ACC112 (cell line): Measurements from ENCODE around the gene BCAP31.
"Not testable (repeated sequence)": the region's sequence is repeated elsewhere in the genome, so short reads cannot be mapped to it uniquely, and the experiment has no call there.

Experiments
- H2AFZ ChIP-seq: fragments of 200-600 bp; sonication (generic); one replicate; pipeline ENCODE4 v1.6.0; 2017; ENCODE audit warnings: antibody characterized with exemption, low read length; ENCODE audit not compliant: unreplicated experiment
- H3K27ac ChIP-seq: fragments of 200-600 bp; sonication (generic); 2 replicates; pipeline ENCODE4 v1.5.1; 2014; ENCODE audit warnings: low read depth, mild to moderate bottlenecking, antibody characterized with exemption, low read length, moderate library complexity
- H3K27me3 ChIP-seq: fragments of 200-600 bp; sonication (generic); 2 replicates; pipeline ENCODE4 v1.6.1; 2014; ENCODE audit warnings: mild to moderate bottlenecking, antibody characterized with exemption, low read length, moderate library complexity, mixed read lengths; ENCODE audit not compliant: insufficient read depth
- H3K36me3 ChIP-seq: fragments of 200-600 bp; sonication (generic); 2 replicates; pipeline ENCODE4 v1.6.1; 2016; ENCODE audit warnings: mild to moderate bottlenecking, antibody characterized with exemption, low read length, moderate library complexity, mixed read lengths; ENCODE audit not compliant: insufficient read depth
- H3K4me1 ChIP-seq: fragments of 200-600 bp; sonication (generic); one replicate; pipeline ENCODE4 v1.6.1; 2016; ENCODE audit warnings: low read length, mixed read lengths; ENCODE audit not compliant: insufficient read depth, unreplicated experiment, control insufficient read depth
- H3K4me3 ChIP-seq: fragments of 200-600 bp; sonication (generic); 2 replicates; pipeline ENCODE4 v1.5.1; 2014; ENCODE audit warnings: mild to moderate bottlenecking, low read depth, low read length
- H3K79me2 ChIP-seq: fragments of 200-600 bp; sonication (generic); one replicate; pipeline ENCODE4 v1.6.0; 2016; ENCODE audit warnings: low read length; ENCODE audit not compliant: control insufficient read depth, unreplicated experiment, insufficient read depth

Gene BCAP31

GRCh38 chrX:153685156-153685536 is 39.0 kb downstream of the BCAP31 start:
- Histone ChIP-seq H2AFZ (no peak overlapping the region), H3K36me3 (no peaks in the 10 kb centered on the region), H3K27me3 (no peaks in the 10 kb centered on the region), H3K27ac (no peak overlapping the region), H3K4me1 (peaks cover 3% of the 10 kb centered on the region), H3K79me2 (no peaks in the 10 kb centered on the region), H3K4me3 (no peak overlapping the region)

- Histone ChIP-seq H3K36me3 (no peaks in the 10 kb centered on the region), H3K4me3 (no peak overlapping the region), H3K27ac (no peak overlapping the region), H3K4me1 (no peaks in the 10 kb centered on the region), H3K79me2 (no peaks in the 10 kb centered on the region), H2AFZ (no peak overlapping the region), H3K27me3 (no peaks in the 10 kb centered on the region)
Observed at GRCh38 chrX:153684467-153685155, 39.6 kb downstream of the BCAP31 start.

GRCh38 chrX:153683486-153683885 is 40.7 kb downstream of the BCAP31 start:
- H3K4me1 ChIP-seq, H2AFZ ChIP-seq, H3K36me3 ChIP-seq, H3K27me3 ChIP-seq, H3K79me2 ChIP-seq, H3K27ac ChIP-seq, H3K4me3 ChIP-seq: not testable (repeated sequence)

GRCh38 chrX:153681175-153681574 is 43.0 kb downstream of the BCAP31 start:
- Histone ChIP-seq H3K36me3 (no peaks in the 10 kb centered on the region), H3K27ac (no peak overlapping the region), H3K4me1 (no peaks in the 10 kb centered on the region), H3K79me2 (no peaks in the 10 kb centered on the region), H3K4me3 (no peak overlapping the region), H3K27me3 (no peaks in the 10 kb centered on the region), H2AFZ (no peak overlapping the region)

- Histone ChIP-seq H3K79me2 (no peaks in the 10 kb centered on the region), H2AFZ (no peak overlapping the region), H3K27ac (no peak overlapping the region), H3K4me1 (no peaks in the 10 kb centered on the region), H3K4me3 (no peak overlapping the region), H3K27me3 (peaks cover 14% of the 10 kb centered on the region), H3K36me3 (no peaks in the 10 kb centered on the region)
Observed at GRCh38 chrX:153674219-153674851, 49.9 kb downstream of the BCAP31 start.

- no peaks in the 10 kb centered on the region for H3K36me3 ChIP-seq
- no peak within 1 kb of the TSS for H3K4me3 ChIP-seq
- no peak within 1 kb of the TSS for H2AFZ ChIP-seq
- no peaks in the 10 kb centered on the region for H3K79me2 ChIP-seq
- no peaks in the 10 kb centered on the region for H3K4me1 ChIP-seq
- no peak within 1 kb of the TSS for H3K27ac ChIP-seq
- H3K27me3 ChIP-seq = peaks cover 14% of the 10 kb centered on the region
Observed at GRCh38 chrX:153673428-153674218, 50.6 kb downstream of the BCAP31 start, which contains the start of gene PNCK. TSS of gene PNCK (minus strand) at chrX:153673813. CDS start at chrX:153673076, 737 bp downstream.

GRCh38 chrX:153672531-153673427 is 51.4 kb downstream of the BCAP31 start:
- no peak overlapping the region for H2AFZ ChIP-seq
- H3K36me3 ChIP-seq = no peaks in the 10 kb centered on the region
- H3K79me2 ChIP-seq = no peaks in the 10 kb centered on the region
- H3K4me1 ChIP-seq = no peaks in the 10 kb centered on the region
- peaks cover 14% of the 10 kb centered on the region for H3K27me3 ChIP-seq
- no peak overlapping the region for H3K4me3 ChIP-seq
- no peak overlapping the region for H3K27ac ChIP-seq

GRCh38 chrX:153671589-153672530 is 52.3 kb downstream of the BCAP31 start:
- Histone ChIP-seq H3K27ac (no peak overlapping the region), H3K79me2 (no peaks in the 10 kb centered on the region), H2AFZ (no peak overlapping the region), H3K4me3 (no peak overlapping the region), H3K27me3 (peaks cover 14% of the 10 kb centered on the region), H3K36me3 (no peaks in the 10 kb centered on the region), H3K4me1 (no peaks in the 10 kb centered on the region)

- H3K27me3 ChIP-seq = peaks cover 15% of the 10 kb centered on the region
- no peak overlapping the region for H3K4me3 ChIP-seq
- no peaks in the 10 kb centered on the region for H3K4me1 ChIP-seq
- no peaks in the 10 kb centered on the region for H3K79me2 ChIP-seq
- no peaks in the 10 kb centered on the region for H3K36me3 ChIP-seq
- H3K27ac ChIP-seq = no peak overlapping the region
- no peak overlapping the region for H2AFZ ChIP-seq
Observed at GRCh38 chrX:153670748-153671588, 53.2 kb downstream of the BCAP31 start.
